Activated CD8-positive, alpha-beta memory T cell treated with anti-CD3 and anti-CD28 coated beads, Interleukin-2, amount 50 U/mL, for 24 hours (primary cell): ENCODE results near the gene FES.

Experiments used
- DNase-seq: peaks from one replicate; pipeline ENCODE4 v3.0.0-alpha.2; 2020; ENCODE audit errors: extremely low read depth

Gene FES

GRCh38 chr15:90876046-90876445 lies 8.3 kb upstream of the FES start:
- DNase-seq = no peak

- no peak for DNase-seq
These were observed 7.7 kb upstream of the FES start for GRCh38 chr15:90876512-90877170.

GRCh38 chr15:90877315-90877714 lies 7.0 kb upstream of the FES start:
- no peak for DNase-seq

- no peak for DNase-seq
These were observed 6.3 kb upstream of the FES start for GRCh38 chr15:90877996-90878395.

GRCh38 chr15:90878660-90879059 lies 5.6 kb upstream of the FES start:
- no peak for DNase-seq

- DNase-seq = no peak
These were observed 4.5 kb upstream of the FES start for GRCh38 chr15:90879730-90880366.

- no peak for DNase-seq
These were observed 3.7 kb upstream of the FES start for GRCh38 chr15:90880381-90881145.

- DNase-seq = no peak
These were observed 2.9 kb upstream of the FES start for GRCh38 chr15:90881181-90881977.

GRCh38 chr15:90881978-90882721 lies 2.2 kb upstream of the FES start:
- DNase-seq = no peak

GRCh38 chr15:90882781-90883525 lies 1.4 kb upstream of the FES start:
- no peak for DNase-seq

GRCh38 chr15:90883526-90883975 lies 753 bp upstream of the FES start:
- no peak for DNase-seq

GRCh38 chr15:90884719-90885431 lies 571 bp downstream of the FES start:
- no peak for DNase-seq

GRCh38 chr15:90885432-90886290 lies 1.4 kb downstream of the FES start:
- peak; percentile 52 for DNase-seq

- no peak for DNase-seq
These were observed 1.9 kb downstream of the FES start for GRCh38 chr15:90886291-90886614.

GRCh38 chr15:90887037-90887481 lies 2.8 kb downstream of the FES start:
- DNase-seq = no peak

- no peak for DNase-seq
These were observed 5.0 kb downstream of the FES start for GRCh38 chr15:90889313-90889730.

GRCh38 chr15:90889736-90890456 lies 5.6 kb downstream of the FES start:
- no peak for DNase-seq

GRCh38 chr15:90890839-90891238 lies 6.5 kb downstream of the FES start:
- DNase-seq = no peak
